GM18511 (cell line): ENCODE results near the gene F11.
"Not testable (repeated sequence)": the region's sequence is repeated elsewhere in the genome, so short reads cannot be mapped to it uniquely, and the experiment has no call there.

Experiments used
- ATAC-seq: cut with Tn5 transposase; IDR thresholded peaks from one replicate; pipeline ENCODE4 v1.9.1; 2021; ENCODE audit warnings: mild to moderate bottlenecking, moderate library complexity; ENCODE audit not compliant: unreplicated experiment

The F11 gene

DNA sequence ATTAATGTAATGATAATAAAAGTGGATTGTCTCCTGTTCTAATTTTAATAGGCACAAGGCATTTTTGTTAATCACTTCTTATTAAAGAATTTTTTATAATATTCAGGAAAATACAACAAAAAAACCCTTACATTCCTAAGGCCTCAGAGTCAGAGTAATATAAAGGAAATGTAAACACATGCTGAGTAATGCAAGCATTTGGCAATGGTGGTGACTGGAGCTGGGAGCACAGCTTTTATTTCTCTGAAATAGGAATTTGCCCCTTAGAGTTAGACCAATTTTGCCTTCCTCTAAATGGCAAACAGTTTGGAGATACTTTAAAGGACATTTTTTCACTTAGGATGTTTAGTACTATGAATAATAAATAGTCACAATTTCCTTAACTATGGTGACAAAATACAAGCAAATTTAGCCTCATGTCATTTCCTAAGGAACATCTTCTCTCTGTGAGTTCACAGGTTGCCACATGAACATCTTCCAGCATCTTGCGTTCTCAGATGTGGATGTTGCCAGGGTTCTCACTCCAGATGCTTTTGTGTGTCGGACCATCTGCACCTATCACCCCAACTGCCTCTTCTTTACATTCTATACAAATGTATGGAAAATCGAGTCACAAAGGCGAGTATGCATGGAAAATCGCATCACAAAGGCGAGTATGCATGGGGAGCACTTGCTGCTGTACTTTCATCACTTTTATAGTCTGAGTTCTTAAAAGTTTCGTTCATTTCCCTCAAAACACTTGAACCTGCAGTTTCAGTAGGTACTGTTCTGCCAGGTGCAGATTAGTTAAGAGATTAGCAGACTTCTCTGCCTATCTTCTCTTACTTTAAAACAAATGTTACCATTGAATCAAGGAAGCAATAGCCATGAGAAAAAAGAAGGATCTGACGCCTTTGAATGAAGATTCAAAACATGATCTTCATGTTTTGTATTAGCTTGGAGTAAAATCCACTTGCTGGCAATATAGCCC is 15.9 kb upstream of the F11 start:
- ATAC-seq, result no peak

DNA sequence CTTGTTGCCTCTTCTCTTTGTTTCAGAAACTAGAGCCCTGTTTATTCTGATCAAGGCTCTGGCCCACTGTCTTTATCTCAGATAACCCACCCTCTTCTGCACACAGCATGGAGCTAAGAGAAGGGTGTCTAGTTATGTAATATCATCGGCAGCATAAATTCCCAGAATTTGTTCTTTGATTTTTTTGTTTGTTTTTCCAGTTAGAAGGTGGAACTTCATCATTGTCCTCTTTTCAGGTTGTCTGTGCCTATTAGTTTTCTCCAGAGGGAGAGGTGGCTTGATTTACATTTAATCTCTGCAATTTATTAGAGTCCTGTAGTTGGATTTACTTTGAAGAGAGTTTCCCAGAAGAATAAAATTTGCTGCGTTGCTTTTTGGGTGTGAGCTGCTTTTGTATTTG is 15.2 kb upstream of the F11 start:
- no peak for ATAC-seq

DNA sequence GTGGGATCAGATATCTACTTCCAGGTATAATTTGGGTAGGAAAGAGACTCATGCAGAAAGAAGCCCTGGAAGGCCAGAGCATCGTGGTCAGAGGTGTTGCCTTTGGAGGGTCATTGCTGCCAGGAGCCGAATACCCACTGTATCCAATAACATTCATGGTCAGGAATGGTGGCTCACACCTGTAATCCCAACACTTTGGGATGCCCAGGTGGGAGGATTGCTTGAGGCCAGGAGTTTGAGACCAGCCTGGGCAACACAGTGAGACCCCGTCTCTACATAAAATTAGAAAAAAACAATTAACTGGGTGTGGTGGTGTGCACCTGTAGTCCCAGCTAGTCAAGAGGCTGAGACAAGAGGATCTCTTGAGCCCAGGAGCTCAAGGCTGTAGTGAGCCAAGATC is 10.9 kb upstream of the F11 start:
- no peak for ATAC-seq

DNA sequence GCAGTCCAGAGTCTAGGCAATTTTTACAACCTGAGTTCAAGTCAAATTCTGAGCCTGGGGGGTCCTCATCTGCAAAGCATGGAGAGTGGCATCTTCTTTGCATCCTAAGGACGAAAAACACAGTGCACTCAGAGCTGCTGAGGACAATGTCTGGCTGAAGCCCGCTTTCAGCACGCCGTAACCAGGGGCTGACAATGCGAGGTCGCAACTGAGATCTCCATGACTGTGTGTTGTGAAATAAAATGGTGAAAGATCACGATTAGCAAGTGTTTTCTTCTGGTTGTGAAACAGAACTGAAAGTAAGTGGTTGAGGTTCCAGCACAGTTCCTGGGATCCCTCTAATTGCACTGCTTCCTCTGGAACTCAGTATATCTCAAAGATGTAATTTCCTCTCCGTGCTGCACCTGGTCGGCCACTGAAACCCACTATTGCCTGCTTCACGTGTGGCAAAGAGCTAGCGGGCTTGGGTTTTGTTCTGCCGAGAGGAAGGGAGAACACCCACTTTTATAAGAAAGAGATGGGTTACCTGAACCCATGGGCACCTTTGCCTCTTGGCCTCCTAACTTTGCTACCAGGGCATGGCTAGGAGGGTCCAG is 7.7 kb upstream of the F11 start:
- no peak for ATAC-seq

- no peak for ATAC-seq
Measured at GRCh38 chr4:186260117-186260503, 5.9 kb upstream of the F11 start.

DNA sequence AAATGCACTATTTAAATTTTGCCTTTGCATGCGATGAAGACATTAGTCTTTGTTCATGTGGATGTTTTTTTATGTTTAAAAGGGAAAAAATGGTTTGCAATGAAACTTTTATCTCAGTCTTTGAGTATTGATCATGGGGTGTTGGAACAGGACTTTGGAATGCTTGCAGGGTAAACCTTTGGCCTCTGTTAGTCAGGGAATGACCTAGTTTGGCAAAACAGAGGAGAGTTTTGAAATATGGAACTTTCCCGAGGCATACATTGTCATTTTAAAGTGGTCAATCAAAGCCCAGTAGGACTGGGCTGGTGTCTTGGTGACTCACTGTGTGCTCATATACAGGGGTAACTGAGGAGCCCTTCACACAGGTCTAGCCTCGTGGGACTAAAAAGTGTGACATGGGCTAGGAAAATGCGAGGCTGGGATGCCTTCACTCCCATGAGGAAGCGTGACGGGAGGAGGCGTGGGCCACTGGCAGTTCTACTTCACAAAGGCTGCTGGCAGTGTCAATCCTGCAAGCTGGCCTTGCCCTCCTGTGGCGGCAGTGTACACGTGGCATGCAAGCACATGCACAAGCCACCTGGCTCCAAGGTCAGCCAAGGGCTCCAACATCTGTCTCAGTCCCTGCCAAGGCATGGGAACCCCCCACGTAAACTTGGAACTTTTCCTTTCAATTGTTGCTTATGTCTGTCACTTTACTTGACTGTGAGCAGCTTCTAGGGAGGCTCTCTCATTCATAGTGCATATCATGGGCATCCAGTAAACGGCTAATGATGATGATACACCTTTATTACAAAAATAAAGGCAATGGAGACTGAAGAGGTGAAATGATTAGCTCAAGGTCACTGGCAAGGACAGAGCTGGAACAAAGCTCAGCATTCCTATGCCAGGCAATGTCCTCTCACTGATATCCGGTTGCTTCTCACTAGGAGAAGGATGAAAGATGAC is 5.2 kb upstream of the F11 start:
- ATAC-seq, result no peak

DNA sequence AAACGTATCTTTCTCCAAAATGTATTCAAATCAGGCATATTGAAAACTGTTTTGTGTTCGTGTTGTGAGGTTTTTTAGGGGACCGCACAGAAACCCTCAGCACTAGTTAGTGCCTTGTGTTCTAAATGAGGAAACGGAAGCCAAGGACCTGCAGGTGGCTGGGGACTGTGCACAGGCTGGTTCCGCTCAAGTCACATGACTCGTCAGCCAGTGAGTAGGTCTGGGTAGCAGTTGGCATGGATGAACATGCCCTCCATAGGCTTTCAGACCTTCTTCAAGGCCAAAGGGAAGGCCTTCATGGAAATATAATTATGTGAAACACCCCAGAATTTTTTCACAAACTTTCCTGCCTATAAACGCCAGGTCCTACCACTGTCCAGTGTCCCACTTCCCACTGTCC is 1.3 kb upstream of the F11 start:
- ATAC-seq, result no peak

- not testable (repeated sequence) for ATAC-seq
Measured at GRCh38 chr4:186265250-186265649, 739 bp upstream of the F11 start.

DNA sequence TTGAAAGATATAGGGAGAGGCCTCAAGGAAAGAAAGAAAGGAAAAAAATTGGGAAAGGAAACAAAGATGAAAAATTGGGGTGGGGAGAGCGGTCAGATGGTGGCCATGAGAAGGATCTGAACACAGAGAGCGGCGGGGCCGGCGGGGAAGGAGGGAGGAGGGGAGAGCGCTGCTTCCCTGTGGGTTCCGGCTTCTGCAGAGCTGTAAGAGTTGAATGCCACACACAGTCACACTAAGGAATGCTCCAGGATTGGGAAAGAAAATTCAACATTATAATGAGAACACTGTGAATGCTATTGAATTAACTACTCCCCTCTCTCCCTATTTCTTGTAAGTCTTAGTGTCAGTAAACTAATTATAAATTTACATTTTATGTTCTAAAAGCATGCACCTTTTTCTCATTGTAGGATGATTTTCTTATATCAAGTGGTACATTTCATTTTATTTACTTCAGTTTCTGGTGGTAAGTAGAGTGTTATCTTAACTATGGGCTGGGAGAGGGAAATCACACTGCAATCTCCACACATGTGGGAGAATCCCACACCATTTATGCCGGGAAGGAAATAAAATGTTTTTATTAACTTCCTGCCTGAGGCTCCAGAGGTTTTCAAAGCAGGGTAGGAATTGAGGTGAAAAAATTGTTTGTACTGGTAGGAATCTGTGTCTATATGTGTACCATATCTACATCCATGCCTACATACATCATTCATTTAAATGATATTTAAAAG is 904 bp downstream of the F11 start:
- ATAC-seq, result no peak

GRCh38 chr4:186271081-186271678 is 5.2 kb downstream of the F11 start:
- ATAC-seq, result no peak

- no peak for ATAC-seq
Measured at GRCh38 chr4:186272699-186273391, 6.9 kb downstream of the F11 start.

DNA sequence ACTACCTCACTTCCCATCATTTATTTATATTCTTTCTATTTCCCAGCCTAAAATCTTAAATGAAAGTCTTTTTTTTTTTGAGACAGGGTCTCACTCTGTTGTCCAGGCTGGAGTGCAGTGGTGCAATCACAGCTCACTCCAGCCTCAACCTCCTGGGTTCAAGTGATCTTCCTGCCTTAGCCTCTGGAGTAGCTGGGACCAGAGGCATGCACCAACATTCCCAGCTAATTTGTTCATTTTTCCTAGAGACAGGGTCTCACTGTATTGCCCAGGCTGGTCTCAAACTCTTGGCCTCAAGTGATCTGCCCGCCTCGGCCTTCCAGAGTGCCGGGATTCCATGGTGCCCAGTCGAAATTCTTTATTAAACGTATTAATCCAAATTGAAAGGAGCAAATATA is 7.4 kb downstream of the F11 start:
- ATAC-seq, result not testable (repeated sequence)

DNA sequence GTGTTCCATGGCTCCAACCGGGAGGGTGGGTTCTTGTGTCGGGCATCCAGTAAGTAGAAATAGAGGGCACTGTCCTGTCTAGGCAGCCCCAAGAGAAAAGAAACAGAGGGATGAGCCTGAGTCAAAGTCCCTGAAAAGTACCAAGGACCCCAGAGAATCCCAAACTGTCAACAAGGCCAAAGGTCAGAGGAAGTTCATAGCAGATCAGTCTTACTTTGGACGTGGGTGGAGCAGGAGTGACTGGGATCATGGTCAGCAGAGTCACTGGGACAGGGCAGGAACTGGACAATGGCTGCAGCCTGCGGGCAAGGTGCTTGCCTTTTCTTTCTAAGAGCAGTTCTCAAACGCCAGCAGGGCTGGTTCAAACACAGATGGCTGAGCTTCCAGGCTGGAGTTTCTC is 17.3 kb downstream of the F11 start:
- ATAC-seq, result no peak

DNA sequence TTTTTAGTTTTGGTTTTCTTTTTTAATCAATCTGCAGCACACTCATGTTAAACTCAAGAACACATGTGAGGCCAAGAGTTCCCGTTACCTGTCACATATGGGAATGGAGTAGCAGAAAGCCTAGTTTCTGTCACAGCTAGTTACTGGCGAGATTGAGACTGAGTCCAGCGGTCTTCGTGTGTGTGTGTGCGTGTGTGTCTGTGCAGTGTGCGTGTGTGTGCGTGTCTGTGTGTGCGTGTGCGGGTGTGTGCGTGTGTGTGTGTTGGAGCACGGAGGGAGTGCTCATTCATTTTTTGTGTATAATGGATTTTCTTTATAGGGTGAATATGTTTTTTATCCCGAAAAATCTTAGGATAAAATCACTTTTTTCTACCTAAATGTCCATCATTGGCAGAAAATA is 19.2 kb downstream of the F11 start:
- ATAC-seq, result no peak

- no peak for ATAC-seq
Measured at GRCh38 chr4:186286581-186286980, 20.6 kb downstream of the F11 start.

- no peak for ATAC-seq
Measured at GRCh38 chr4:186291256-186291890, 25.4 kb downstream of the F11 start.

DNA sequence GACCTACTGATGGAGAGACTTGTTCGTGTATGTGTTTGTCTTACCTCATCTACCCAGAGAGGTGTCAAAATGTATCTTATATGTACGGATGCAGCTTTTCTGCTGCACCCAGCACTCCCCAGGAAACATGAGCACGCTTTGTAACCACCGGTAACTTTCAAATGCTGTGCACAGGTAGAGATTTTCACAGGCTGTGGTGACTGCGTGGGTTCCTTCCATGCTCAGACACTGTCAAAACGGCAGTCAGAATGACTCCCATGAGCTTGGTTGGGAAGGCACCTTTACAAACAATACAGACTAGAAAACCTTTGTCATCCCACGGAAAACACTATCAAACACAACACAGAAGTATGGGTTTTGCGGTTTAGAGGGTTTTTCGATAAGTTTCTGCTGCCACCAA is 28.2 kb downstream of the F11 start:
- no peak for ATAC-seq

GRCh38 chr4:186296481-186296880 is 30.5 kb downstream of the F11 start:
- ATAC-seq, result no peak

DNA sequence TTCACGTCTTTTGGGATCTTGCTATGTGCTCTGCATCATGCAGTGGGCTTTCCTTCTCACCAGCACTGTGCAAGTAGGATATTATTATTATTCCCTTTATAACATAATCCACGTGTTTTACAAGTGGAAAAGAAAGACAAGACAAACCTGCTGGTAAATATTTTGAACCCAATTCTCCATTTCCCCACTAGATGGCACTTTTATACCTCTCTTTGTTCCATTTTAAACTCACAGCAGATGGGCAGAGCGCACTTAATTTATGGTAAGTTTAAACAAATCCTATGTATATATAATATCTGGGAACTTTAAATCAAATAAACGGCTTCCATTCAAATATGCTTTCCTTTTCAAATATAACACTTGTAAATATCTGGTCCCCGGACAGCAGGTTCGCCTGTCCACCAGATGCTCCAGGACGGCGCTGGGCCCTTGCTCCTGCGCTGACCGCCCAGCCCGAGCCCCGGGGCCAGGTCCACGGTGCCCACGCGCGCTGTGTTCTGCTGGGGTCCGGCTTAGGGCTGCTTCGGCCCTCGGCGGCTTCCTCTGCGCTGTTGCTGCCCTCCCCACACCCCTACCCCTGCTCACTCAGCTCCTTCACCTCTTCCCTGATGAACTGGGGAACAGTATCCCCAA is 31.1 kb downstream of the F11 start:
- no peak for ATAC-seq
